Testis (tissue), 2 donors: ENCODE data around the gene LUZP2.

Experiments
- POLR2A ChIP-seq: fragments of 450-650 bp; IDR thresholded peaks from one replicate; pipeline ENCODE4 v1.6.1; 2017; ENCODE audit warnings: antibody characterized with exemption, mild to moderate bottlenecking, moderate library complexity
- TF ChIP-seq, protein P1 (sequence below), 3 experiments: fragments of 450-650 bp in 2 of 3; fragments of 200-600 bp in 1 of 3; sonication (generic) in 1 of 3; IDR thresholded peaks; one replicate each; pipeline ENCODE4 v1.5.1; 2016 to 2019; ENCODE audit warnings: antibody characterized with exemption in 3 of 3, mild to moderate bottlenecking in 2 of 3, moderate library complexity in 1 of 3

DNA sequence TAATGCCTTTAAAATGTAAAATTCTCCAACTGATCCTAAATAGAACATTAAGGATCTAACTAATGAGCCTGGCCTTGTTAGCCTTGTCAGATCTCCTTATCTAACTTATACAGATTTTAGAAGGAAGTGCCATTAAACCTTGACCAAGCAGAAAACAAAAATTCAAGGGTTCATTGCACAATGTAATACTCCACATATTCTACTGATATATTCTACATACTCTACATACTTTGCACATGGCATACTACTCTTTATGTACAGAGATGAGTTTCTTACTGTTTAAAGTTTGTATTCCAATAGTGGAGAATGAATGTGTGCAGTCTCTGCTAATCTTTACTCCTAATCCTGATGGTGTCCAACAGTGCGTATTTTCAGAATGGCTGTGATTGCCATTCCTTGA is 297.2 kb downstream of the LUZP2 start:
- TF ChIP-seq POLR2A = no peak
- TF ChIP-seq, protein P1, sequence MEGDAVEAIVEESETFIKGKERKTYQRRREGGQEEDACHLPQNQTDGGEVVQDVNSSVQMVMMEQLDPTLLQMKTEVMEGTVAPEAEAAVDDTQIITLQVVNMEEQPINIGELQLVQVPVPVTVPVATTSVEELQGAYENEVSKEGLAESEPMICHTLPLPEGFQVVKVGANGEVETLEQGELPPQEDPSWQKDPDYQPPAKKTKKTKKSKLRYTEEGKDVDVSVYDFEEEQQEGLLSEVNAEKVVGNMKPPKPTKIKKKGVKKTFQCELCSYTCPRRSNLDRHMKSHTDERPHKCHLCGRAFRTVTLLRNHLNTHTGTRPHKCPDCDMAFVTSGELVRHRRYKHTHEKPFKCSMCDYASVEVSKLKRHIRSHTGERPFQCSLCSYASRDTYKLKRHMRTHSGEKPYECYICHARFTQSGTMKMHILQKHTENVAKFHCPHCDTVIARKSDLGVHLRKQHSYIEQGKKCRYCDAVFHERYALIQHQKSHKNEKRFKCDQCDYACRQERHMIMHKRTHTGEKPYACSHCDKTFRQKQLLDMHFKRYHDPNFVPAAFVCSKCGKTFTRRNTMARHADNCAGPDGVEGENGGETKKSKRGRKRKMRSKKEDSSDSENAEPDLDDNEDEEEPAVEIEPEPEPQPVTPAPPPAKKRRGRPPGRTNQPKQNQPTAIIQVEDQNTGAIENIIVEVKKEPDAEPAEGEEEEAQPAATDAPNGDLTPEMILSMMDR (IDR thresholded peaks at IDR 0.05) = no peak
